ENCODE results near the gene SDS.

- TF ChIP-seq POLR2A (IDR thresholded peaks at IDR 0.05) (no peak), CTCF (IDR thresholded peaks at IDR 0.05) (no peak)
Measured at GRCh38 chr12:113402586-113403260, 964 bp downstream of the SDS start.
